Stimulated activated CD4-positive, alpha-beta T cell treated with anti-CD3 and anti-CD28 coated beads, TNF-alpha, amount 100 ng/mL, for 48 hours (primary cell): ENCODE measurements around the gene S100A1.

Source experiments
- DNase-seq, 3 donors: peaks; one replicate each; pipeline ENCODE4 v3.0.0-alpha.2; 2020; ENCODE audit warnings: low read depth in 3 of 3

The S100A1 gene

GRCh38 chr1:153610334-153610733 lies 17.9 kb upstream of the S100A1 start:
- DNase-seq = no peak

- DNase-seq = no peak
Observed at GRCh38 chr1:153610811-153611301, 17.4 kb upstream of the S100A1 start.

DNA sequence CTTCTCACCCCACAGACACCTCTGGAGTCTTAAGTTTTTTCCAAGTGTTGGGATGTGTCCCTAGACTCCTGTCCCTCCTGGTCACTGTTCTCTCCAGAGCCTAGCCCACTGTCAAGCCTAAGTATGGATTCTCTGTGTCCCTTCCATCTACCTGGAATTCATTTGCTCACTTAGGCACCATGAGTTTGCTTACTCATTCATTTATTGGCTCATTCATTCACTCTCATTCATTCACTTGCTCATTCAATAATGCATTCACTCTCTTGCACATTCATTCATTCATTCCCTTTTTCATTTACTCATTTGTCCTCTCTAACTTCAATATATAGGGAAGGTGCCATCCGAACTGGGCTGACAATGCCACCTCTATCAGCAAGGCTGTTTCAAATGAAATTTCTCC lies 16.9 kb upstream of the S100A1 start:
- DNase-seq = no peak

GRCh38 chr1:153612111-153612754 lies 16.0 kb upstream of the S100A1 start:
- DNase-seq = no peak

DNA sequence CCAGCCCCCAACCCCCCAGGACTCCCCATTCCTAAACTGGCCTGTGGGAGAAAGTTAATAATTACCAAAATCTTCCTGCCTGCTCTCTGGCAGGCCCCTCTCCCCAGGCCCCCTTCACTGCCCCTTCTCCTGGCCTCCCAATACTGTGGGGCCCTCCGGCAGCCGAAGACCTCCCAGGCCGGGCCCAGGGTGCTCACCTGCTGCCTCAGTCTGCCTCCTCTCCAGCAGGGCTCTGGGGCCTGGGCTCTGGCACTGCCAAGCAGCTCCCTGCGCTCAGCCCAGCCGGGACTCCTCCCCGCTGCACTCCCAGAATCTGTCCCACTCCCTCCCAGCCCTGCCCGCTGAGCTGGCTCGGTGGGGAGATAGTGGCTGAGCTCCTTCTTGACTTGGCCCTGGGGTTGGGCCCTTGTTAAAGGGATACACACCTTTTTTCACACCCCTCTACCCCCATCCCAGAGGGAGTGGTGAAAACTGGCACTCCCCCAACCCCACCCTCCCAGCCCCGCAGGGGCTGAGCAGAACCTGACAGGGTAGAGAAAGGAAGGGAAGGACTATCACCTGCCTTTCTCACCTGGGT lies 15.4 kb upstream of the S100A1 start, which contains the start of gene S100A16:
TSS of gene S100A16 (minus strand) at position 383 of the 577 bp plus-strand sequence. CDS start 4,986 bp downstream, outside the sequence.
- no peak for DNase-seq

GRCh38 chr1:153613406-153613805 lies 14.8 kb upstream of the S100A1 start:
- no peak for DNase-seq

GRCh38 chr1:153614189-153614900 lies 13.9 kb upstream of the S100A1 start:
- no peak for DNase-seq

- DNase-seq = no peak
Observed at GRCh38 chr1:153614906-153615305, 13.3 kb upstream of the S100A1 start.

DNA sequence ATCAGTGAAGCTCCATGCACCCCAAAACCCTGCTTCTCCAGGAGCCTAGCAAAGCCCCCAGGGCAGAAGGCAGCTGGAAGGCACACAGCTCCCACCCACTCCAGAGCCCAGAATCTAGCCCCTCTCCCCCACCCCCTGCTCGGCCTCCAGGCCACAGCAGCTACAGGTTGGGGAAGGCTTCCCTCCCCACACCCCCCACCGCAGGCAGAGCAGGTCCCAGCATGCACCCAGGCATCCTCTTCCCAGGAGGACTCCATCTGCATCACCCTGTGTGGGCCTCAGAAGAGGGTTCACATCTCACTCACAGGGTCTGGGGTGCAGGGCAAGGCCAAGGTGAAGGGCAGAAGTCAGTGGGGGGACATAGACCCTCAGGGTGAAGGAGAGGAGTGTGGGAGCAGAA lies 12.8 kb upstream of the S100A1 start:
- no peak for DNase-seq

DNA sequence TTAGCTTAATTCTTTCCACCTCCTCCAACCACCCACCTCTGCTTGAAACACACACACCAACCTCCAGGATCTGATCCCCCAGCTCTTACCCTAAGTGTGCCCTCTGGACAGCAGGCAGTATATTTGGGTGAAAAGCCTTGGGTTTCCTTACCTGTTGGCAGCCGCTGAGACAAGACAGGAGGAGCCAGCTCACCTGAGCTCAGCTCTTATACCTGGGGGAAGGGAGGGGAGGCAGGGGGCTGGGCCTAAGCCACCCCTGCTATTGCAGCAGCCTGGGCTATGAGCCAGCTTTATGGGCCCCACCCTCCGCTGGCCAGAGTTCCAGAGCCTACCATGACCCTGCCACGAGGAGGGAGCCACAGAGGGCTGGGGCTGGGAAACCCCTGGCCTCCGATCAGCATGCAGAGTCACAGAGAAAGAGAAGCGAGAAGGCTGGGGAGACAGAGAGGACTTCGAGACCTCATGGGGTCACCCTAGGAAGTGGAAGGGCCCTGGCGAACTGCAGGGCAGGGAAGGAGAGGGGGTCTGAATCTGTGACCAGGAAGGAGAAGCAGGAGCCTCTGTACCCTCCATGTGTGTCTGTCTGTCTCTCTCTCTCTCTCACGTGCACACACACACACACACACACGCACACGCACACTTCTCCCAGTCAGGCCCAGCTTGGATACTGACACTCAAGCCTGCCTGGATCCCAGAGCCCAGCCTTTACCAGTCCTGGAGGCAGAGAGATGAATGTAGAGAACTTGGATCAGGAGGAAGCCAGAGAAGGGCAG lies 11.9 kb upstream of the S100A1 start, which contains the start of gene S100A14:
TSS of gene S100A14 (minus strand) at position 182 of the 773 bp plus-strand sequence. CDS start 467 bp downstream, outside the sequence.
- DNase-seq = no peak

DNA sequence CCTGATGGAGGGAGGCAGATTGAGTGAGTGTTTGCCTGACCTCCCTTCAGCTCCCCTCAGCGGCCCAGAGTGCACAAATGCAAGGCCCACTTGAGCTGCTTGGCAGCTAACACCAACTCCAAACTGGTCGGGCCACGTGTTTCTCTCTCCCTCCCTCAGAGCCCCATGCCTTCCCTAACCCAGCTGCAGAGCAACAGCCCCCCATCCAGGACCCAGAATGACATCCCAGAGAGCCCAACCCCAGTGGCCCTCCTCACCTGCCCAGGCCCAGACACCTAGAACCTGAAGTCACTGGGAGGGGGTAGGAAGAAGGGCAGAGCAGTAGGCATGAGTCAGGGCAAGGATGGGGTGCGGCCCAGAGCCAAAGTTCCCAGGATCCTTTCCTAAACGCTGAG lies 11.3 kb upstream of the S100A1 start:
- no peak for DNase-seq

DNA sequence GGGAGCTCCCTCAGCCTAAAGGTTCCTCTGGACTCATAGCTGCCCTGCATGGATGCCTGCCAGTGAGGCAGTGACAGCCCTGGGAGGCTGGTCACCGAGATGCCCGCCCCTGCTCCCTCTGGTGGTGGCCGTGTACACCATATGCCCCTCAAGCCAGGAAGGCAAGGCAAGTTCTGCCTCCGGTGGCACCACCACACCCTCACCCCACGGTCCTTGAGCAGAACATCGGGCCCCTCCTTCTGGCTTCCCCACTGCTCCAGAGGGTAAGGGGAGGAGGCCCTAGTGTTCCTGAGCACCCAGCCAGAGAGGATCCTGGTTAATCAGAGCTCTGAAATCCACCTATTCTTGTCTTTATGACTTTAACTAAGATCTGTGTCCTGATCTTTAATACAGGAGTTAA lies 10.6 kb upstream of the S100A1 start:
- peak in 2 of 3 donors; percentile 51 to 87 for DNase-seq

- no peak for DNase-seq
Observed at GRCh38 chr1:153619171-153619570, 9.1 kb upstream of the S100A1 start.

- DNase-seq = no peak
Observed at GRCh38 chr1:153623101-153623500, 5.1 kb upstream of the S100A1 start.

GRCh38 chr1:153624965-153625611 lies 3.1 kb upstream of the S100A1 start:
- DNase-seq = no peak

DNA sequence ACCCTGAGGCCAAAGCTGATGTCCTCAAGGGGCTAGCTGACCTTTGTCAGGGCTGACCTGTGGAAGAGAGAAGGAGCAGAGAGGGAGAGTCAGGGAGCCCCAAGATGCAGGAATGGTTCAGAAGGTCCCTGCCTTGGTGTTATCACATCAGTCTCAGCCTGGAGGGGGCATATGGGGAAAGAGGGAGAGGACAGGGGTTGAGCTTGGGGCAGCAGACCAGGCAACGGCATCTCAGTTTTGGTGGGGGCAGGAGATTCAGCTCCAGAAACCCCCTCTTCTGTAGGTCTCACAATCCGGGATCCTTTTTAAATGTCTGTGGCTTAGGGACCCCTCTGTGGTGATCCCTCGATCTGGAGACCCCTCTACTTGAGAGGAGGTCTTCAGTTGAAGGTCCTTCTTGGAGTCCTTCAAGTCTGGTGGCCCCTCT lies 1.7 kb upstream of the S100A1 start:
- no peak for DNase-seq

- DNase-seq = no peak
Observed at GRCh38 chr1:153626904-153627714, 1.1 kb upstream of the S100A1 start, which contains the start of gene S100A13. TSS of gene S100A13 (minus strand) at chr1:153627505. CDS start at chr1:153626472, 1,033 bp downstream.

DNA sequence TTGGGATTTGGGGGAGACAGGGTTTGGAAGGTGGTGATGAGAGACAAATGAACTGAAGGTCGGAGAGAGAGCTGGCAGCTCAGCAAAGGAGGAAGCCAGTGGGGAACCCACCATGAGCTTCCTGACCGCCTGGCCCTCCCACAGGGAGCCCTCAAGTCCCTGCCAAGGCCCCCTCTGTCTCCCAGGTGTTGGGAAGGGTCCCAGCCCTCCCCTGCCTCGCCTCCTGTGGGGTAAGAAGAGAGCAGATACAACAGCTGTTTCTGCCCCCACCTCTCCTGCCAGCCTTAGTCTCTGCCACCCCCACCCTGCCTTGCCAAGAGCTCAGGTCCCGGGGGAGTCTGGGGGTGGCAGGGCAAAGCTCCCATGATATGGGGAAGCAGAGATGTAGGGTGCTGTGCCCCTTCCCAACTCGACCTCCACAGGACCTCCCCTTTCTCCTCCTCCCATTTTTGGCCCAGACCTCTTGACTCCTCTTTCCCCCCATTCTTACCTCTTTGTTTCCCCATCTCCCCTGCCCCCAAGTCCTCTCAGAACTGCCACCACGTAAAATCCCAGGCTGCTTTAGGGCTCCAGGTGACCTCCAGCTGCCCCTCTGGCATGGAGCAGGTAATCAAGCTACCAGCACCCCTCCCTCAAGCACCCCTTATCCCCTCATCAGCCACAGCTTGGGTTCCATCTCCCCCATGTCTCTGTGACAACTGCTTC lies 556 bp downstream of the S100A1 start:
- no peak for DNase-seq

GRCh38 chr1:153629343-153629665 lies 1.1 kb downstream of the S100A1 start:
- DNase-seq = no peak

- DNase-seq = no peak
Observed at GRCh38 chr1:153629971-153630370, 1.7 kb downstream of the S100A1 start.
